Liver (tissue), 9 donors: Measurements from ENCODE around the gene KRT31. TPM values are rescaled to one million over a fixed set of nuclear protein-coding genes. Genes with fewer than 3 reads are reported as not detected.

Source experiments
- DNase-seq: peaks from one replicate; pipeline ENCODE4 v3.0.0-alpha.2; 2017; ENCODE audit warnings: low spot score
- H3K27ac ChIP-seq, 2 donors: one replicate each; pipeline ENCODE4 v1.7.0; 2013; ENCODE audit warnings: inconsistent platforms in 2 of 2, low read length in 2 of 2, control low read depth in 1 of 2, low read depth in 1 of 2, mild to moderate bottlenecking in 1 of 2
- H3K27me3 ChIP-seq, 4 donors: one replicate each; pipeline versions ENCODE4 v1.6.1 to v1.7.0; 2013; ENCODE audit warnings: low read length in 3 of 4, inconsistent platforms in 1 of 4, mild to moderate bottlenecking in 1 of 4, moderate library complexity in 1 of 4; ENCODE audit not compliant: control insufficient read depth in 4 of 4, insufficient read depth in 4 of 4
- H3K36me3 ChIP-seq, 4 donors: one replicate each; pipeline versions ENCODE4 v1.6.1 to v1.7.0; 2013; ENCODE audit warnings: low read length in 3 of 4, mild to moderate bottlenecking in 3 of 4, low read depth in 1 of 4, moderate library complexity in 1 of 4; ENCODE audit not compliant: control insufficient read depth in 4 of 4, insufficient read depth in 3 of 4
- H3K4me1 ChIP-seq, 4 donors: one replicate each; pipeline versions ENCODE4 v1.6.1 to v1.7.0; 2013; ENCODE audit warnings: low read length in 3 of 4, mild to moderate bottlenecking in 3 of 4, moderate library complexity in 1 of 4; ENCODE audit not compliant: control insufficient read depth in 4 of 4, insufficient read depth in 4 of 4
- H3K4me3 ChIP-seq, 3 donors: one replicate each; pipeline versions ENCODE4 v1.6.1 to v1.7.0; 2013; ENCODE audit warnings: low read length in 3 of 3, control low read depth in 1 of 3, low read depth in 1 of 3, mild to moderate bottlenecking in 1 of 3
- H3K9ac ChIP-seq, 2 donors: one replicate each; pipeline ENCODE4 v1.7.0; 2013; ENCODE audit warnings: low read length in 2 of 2, mild to moderate bottlenecking in 2 of 2, moderate library complexity in 2 of 2, control low read depth in 1 of 2, low read depth in 1 of 2
- H3K9me3 ChIP-seq, 4 donors: one replicate each; pipeline versions ENCODE4 v1.6.1 to v1.7.0; 2013; ENCODE audit warnings: low read length in 3 of 4; ENCODE audit not compliant: control insufficient read depth in 4 of 4
- ATF3 ChIP-seq: IDR thresholded peaks from 2 replicates; pipeline ENCODE4 v1.6.1; 2016; ENCODE audit warnings: antibody characterized with exemption
- CTCF ChIP-seq: fragments of 150-350 bp; IDR thresholded peaks from 2 replicates; pipeline ENCODE4 v1.5.1; 2017; ENCODE audit warnings: improper control_type of control experiment, low read depth, low read length; ENCODE audit not compliant: missing input control
- EGR1 ChIP-seq, 2 donors: IDR thresholded peaks; 2 replicates each; pipeline ENCODE4 v1.6.1; 2016 to 2018; ENCODE audit warnings: antibody characterized with exemption in 2 of 2, low read depth in 2 of 2
- FOXA1 ChIP-seq: IDR thresholded peaks from 2 replicates; pipeline ENCODE4 v1.6.1; 2016; ENCODE audit warnings: antibody characterized with exemption
- FOXA2 ChIP-seq: IDR thresholded peaks from 2 replicates; pipeline ENCODE4 v1.6.1; 2016; ENCODE audit warnings: antibody characterized with exemption
- GABPA ChIP-seq, 2 donors: IDR thresholded peaks in 1 of 2; conservative IDR thresholded peaks in 1 of 2; 2 replicates each; pipeline ENCODE4 v1.6.1; 2016; ENCODE audit warnings: antibody characterized with exemption in 2 of 2, mild to moderate bottlenecking in 1 of 2, moderate library complexity in 1 of 2
- HNF4A ChIP-seq, 2 donors: conservative IDR thresholded peaks; 2 replicates each; pipeline ENCODE4 v1.6.1; 2016; ENCODE audit warnings: antibody characterized with exemption in 2 of 2, mild to moderate bottlenecking in 2 of 2
- HNF4G ChIP-seq: IDR thresholded peaks from 2 replicates; pipeline ENCODE4 v1.6.1; 2016; ENCODE audit warnings: antibody characterized with exemption
- JUND ChIP-seq, 2 donors: IDR thresholded peaks; 2 replicates each; pipeline ENCODE4 v1.6.1; 2016; ENCODE audit warnings: antibody characterized with exemption in 2 of 2
- MAX ChIP-seq: IDR thresholded peaks from 2 replicates; pipeline ENCODE4 v1.6.1; 2016; ENCODE audit warnings: antibody characterized with exemption
- NR2F2 ChIP-seq: IDR thresholded peaks from 2 replicates; pipeline ENCODE4 v1.6.1; 2016; ENCODE audit warnings: antibody characterized with exemption
- REST ChIP-seq: IDR thresholded peaks from 2 replicates; pipeline ENCODE4 v1.6.1; 2016; ENCODE audit warnings: antibody characterized with exemption, mild to moderate bottlenecking
- RXRA ChIP-seq, 2 donors: IDR thresholded peaks; 2 replicates each; pipeline ENCODE4 v1.6.1; 2017 to 2018; ENCODE audit warnings: antibody characterized with exemption in 2 of 2, mild to moderate bottlenecking in 1 of 2
- SP1 ChIP-seq: IDR thresholded peaks from 2 replicates; pipeline ENCODE4 v1.6.1; 2018; ENCODE audit warnings: antibody characterized with exemption, mild to moderate bottlenecking
- TAF1 ChIP-seq: conservative IDR thresholded peaks from 2 replicates; pipeline ENCODE4 v1.6.1; 2016; ENCODE audit warnings: antibody characterized with exemption, mild to moderate bottlenecking
- YY1 ChIP-seq: IDR thresholded peaks from 2 replicates; pipeline ENCODE4 v1.6.1; 2016; ENCODE audit warnings: antibody characterized with exemption, mild to moderate bottlenecking
- ZBTB33 ChIP-seq: IDR thresholded peaks from 2 replicates; pipeline ENCODE4 v1.6.1; 2016; ENCODE audit warnings: antibody characterized with exemption
- WGBS: extraction: QIAGEN DNeasy Blood & Tissue Kit; methylation state at CpG from one replicate; pipeline ENCODE4 v1.1.7; 2013; 5-methylcytosine and 5-hydroxymethylcytosine counted together
- polyA plus RNA-seq, 2 donors: library from polyadenylated mRNA; stranded (reverse) in 1 of 2; unstranded in 1 of 2; fragments of 200-250 nt in 1 of 2; fragments of >200 nt in 1 of 2; fragmentation: Nextera tagmentation in 1 of 2; extraction: Ambion mirVana in 1 of 2; gene quantifications; one replicate each; pipeline versions ENCODE4 v1.2.1 to v1.2.3, GENCODE V29; 2013 to 2015
- total RNA-seq, 2 donors: library from RNA; depleted of rRNA; stranded (reverse); fragments of >200 nt; gene quantifications; one replicate each; pipeline ENCODE4 v1.2.3, GENCODE V29; 2014
- donor health status: healthy.
- donor health status: healthy.
- donor health status: healthy.
- donor health status: healthy.
- donor health status: healthy.

KRT31 gene
- total and polyA plus RNA-seq, 4 donors = not detected

- H3K9ac ChIP-seq = no peak overlapping the region
These were observed 18.5 kb upstream of the KRT31 start for GRCh38 chr17:41415833-41416335.

GRCh38 chr17:41415411-41415810 lies 18.0 kb upstream of the KRT31 start:
- DNase-seq = no peak
- Histone ChIP-seq H3K27ac (no peak overlapping the region), H3K27me3 (no peaks in the 10 kb centered on the region), H3K9me3 (no peaks in the 10 kb centered on the region), H3K4me3 (no peak overlapping the region), H3K4me1 (peaks cover 0 to 17% (median 10%) of the 10 kb centered on the region in 4 donors), H3K9ac (no peak overlapping the region), H3K36me3 (no peaks in the 10 kb centered on the region)
- 63% methylated on average over 4 of the region's 4 CpGs for WGBS
- TF ChIP-seq NR2F2 (no peak), FOXA1 (no peak), SP1 (no peak), HNF4G (no peak), ATF3 (no peak), FOXA2 (no peak), ZBTB33 (no peak), CTCF (no peak), HNF4A (conservative IDR thresholded peaks at IDR 0.05) (no peak), EGR1 (IDR thresholded peaks at IDR 0.05; ENCODE audit: low read depth in 2 of 2) (no peak), YY1 (no peak), TAF1 (no peak), JUND (IDR thresholded peaks at IDR 0.05) (no peak), MAX (no peak)

More at GRCh38 chr17:41415833-41416335, 18.5 kb upstream of the KRT31 start:
- Histone ChIP-seq H3K4me3 (no peak overlapping the region), H3K27me3 (no peaks in the 10 kb centered on the region), H3K4me1 (peaks cover 0 to 17% (median 10%) of the 10 kb centered on the region in 4 donors), H3K9me3 (no peaks in the 10 kb centered on the region), H3K27ac (no peak overlapping the region), H3K36me3 (no peaks in the 10 kb centered on the region)
- 59% methylated on average over 3 of the region's 3 CpGs for WGBS
- no peak for DNase-seq
- TF ChIP-seq HNF4A (conservative IDR thresholded peaks at IDR 0.05) (peak; percentile 84 to 87), GABPA (IDR thresholded peaks at IDR 0.05 in 1 of 2, conservative IDR thresholded peaks at IDR 0.05 in 1 of 2) (no peak), RXRA (IDR thresholded peaks at IDR 0.05) (peak; percentile 63 to 70), NR2F2 (peak; percentile 68), JUND (IDR thresholded peaks at IDR 0.05) (peak in 1 of 2 donors; percentile 22), FOXA1 (no peak), SP1 (peak; percentile 45), FOXA2 (no peak), REST (peak; percentile 40), MAX (peak; percentile 21), HNF4G (peak; percentile 33)
